Aorta (tissue), 5 donors: ENCODE data around the gene RASGRP1. TPM values are rescaled to one million over a fixed set of nuclear protein-coding genes. Genes with fewer than 3 reads are reported as not detected.

Experiments used
- ATAC-seq: fragments of 200-7000 bp; cut with Tn5 transposase; one replicate; pipeline ENCODE4 v1.9.1; 2022; ENCODE audit warnings: moderate library complexity; ENCODE audit not compliant: low FRiP score
- DNase-seq, 2 donors: peaks; one replicate each; pipeline ENCODE4 v3.0.0-alpha.2; 2020
- H3K27ac ChIP-seq, 2 donors: one replicate each; pipeline ENCODE4 v1.5.1; 2013; ENCODE audit warnings: low read length in 2 of 2, mild to moderate bottlenecking in 2 of 2, moderate library complexity in 2 of 2, control low read depth in 1 of 2, inconsistent platforms in 1 of 2, low read depth in 1 of 2
- H3K27me3 ChIP-seq, 2 donors: one replicate each; pipeline ENCODE4 v1.6.1; 2013; ENCODE audit warnings: control low read depth in 1 of 2, low read length in 1 of 2, mild to moderate bottlenecking in 1 of 2, moderate library complexity in 1 of 2; ENCODE audit not compliant: insufficient read depth in 2 of 2, control insufficient read depth in 1 of 2
- H3K36me3 ChIP-seq, 2 donors: one replicate each; pipeline ENCODE4 v1.6.1; 2013; ENCODE audit warnings: control low read depth in 1 of 2, low read length in 1 of 2, mild to moderate bottlenecking in 1 of 2; ENCODE audit not compliant: insufficient read depth in 2 of 2, control insufficient read depth in 1 of 2
- H3K4me1 ChIP-seq, 2 donors: one replicate each; pipeline ENCODE4 v1.6.1; 2013; ENCODE audit warnings: low read length in 2 of 2, control low read depth in 1 of 2, mild to moderate bottlenecking in 1 of 2, moderate library complexity in 1 of 2; ENCODE audit not compliant: insufficient read depth in 2 of 2, control insufficient read depth in 1 of 2
- H3K4me3 ChIP-seq, 2 donors: one replicate each; pipeline ENCODE4 v1.5.1; 2013; ENCODE audit warnings: low read length in 2 of 2, control low read depth in 1 of 2, mild to moderate bottlenecking in 1 of 2
- H3K9me3 ChIP-seq: one replicate; pipeline ENCODE4 v1.6.1; 2013; ENCODE audit warnings: mild to moderate bottlenecking, low read length; ENCODE audit not compliant: control insufficient read depth
- WGBS, 2 donors: extraction: QIAGEN DNeasy Blood & Tissue Kit; methylation state at CpG; one replicate each; pipeline ENCODE4 v1.1.7; 2013; 5-methylcytosine and 5-hydroxymethylcytosine counted together
- intact Hi-C, 2 donors: fragments of 100-400 bp; cut with DNase I; formaldehyde crosslinking; loops; one replicate each; pipeline versions ENCODE4 v1.14.2 to v1.15.0; 2022
- polyA plus RNA-seq, 2 donors: library from polyadenylated mRNA; stranded (reverse); fragments of 200-250 nt; gene quantifications; one replicate each; pipeline ENCODE4 v1.2.3, GENCODE V29; 2013
- total RNA-seq, 2 donors: library from RNA; stranded (reverse); fragmentation: NEBNext Ultra II Directional; extraction: Animal tissue kit (Norgen Biotek cat#: 25700); gene quantifications; one replicate each; pipeline ENCODE4 v1.2.1, GENCODE V29; 2021
- donor health status: healthy with polysubstance abuse.
- donor health status: Bipolar disorder and iron deficiency.
- donor health status: DM: no; HTN: no; CAD: no.
- donor health status: DM: no; HTN: no; CAD: no.
- donor health status: DM: yes; HTN: yes; CAD: no.

Gene RASGRP1
- total and polyA plus RNA-seq, 4 donors, result 0.50 to 3.1 (median 1.5) TPM; not detected in 1

DNA sequence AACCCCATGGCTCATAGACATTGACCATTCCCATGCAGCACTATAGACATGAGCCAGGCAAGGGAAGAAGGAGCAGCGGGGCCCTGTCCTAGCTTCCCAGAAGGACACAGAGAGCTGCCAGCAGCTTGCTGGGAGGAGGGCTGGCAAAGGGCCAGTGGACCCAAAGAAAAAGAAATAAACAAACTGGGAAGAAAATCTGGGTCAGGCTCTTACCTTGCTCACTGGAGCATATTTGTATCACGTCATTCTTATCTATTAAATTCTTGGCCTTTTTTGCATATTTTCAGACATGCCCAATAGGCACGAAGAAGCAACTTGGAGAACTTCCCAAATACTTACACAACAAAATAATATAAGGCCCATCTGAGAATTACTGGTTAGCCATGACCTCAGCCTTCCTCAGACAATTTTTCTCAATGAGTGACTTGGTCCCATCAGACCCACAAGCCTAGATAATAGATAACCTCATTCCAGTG lies 28.4 kb downstream of the RASGRP1 start:
- WGBS, 2 donors, result 12 to 13% methylated on average over 3 of the region's 3 CpGs
- no peak overlapping the region for H3K4me3 ChIP-seq
- no peaks in the 10 kb centered on the region for H3K36me3 ChIP-seq
- intact Hi-C loops, result no loop called here
- no peaks in the 10 kb centered on the region for H3K27me3 ChIP-seq
- H3K9me3 ChIP-seq, result no peaks in the 10 kb centered on the region
- H3K27ac ChIP-seq, result no peak overlapping the region
- DNase-seq (peak; percentile 54 to 80), ATAC-seq (peak; percentile 67)
- H3K4me1 ChIP-seq, result peaks cover 0 to 1% of the 10 kb centered on the region in 2 donors

- 65 to 74% methylated on average over 8 of the region's 8 CpGs for WGBS, 2 donors
- intact Hi-C loops, result no loop called here
These were observed 29.0 kb downstream of the RASGRP1 start for GRCh38 chr15:38535491-38536200.

GRCh38 chr15:38534691-38535090 lies 29.9 kb downstream of the RASGRP1 start:
- ATAC-seq (no peak), DNase-seq (no peak)
- intact Hi-C loops, result no loop called here
- 92 to 93% methylated on average over 3 of the region's 3 CpGs for WGBS, 2 donors
- H3K27ac ChIP-seq, result no peak overlapping the region
- no peaks in the 10 kb centered on the region for H3K9me3 ChIP-seq
- H3K36me3 ChIP-seq, result no peaks in the 10 kb centered on the region
- H3K4me1 ChIP-seq, result peaks cover 0 to 1% of the 10 kb centered on the region in 2 donors
- H3K4me3 ChIP-seq, result no peak overlapping the region
- no peaks in the 10 kb centered on the region for H3K27me3 ChIP-seq

More at GRCh38 chr15:38535491-38536200, 29.0 kb downstream of the RASGRP1 start:
- Histone ChIP-seq H3K9me3 (no peaks in the 10 kb centered on the region), H3K4me1 (peaks cover 0 to 1% of the 10 kb centered on the region in 2 donors), H3K27ac (no peak overlapping the region), H3K36me3 (no peaks in the 10 kb centered on the region), H3K27me3 (no peaks in the 10 kb centered on the region), H3K4me3 (no peak overlapping the region)
- ATAC-seq (peak; percentile 75), DNase-seq (no peak)

DNA sequence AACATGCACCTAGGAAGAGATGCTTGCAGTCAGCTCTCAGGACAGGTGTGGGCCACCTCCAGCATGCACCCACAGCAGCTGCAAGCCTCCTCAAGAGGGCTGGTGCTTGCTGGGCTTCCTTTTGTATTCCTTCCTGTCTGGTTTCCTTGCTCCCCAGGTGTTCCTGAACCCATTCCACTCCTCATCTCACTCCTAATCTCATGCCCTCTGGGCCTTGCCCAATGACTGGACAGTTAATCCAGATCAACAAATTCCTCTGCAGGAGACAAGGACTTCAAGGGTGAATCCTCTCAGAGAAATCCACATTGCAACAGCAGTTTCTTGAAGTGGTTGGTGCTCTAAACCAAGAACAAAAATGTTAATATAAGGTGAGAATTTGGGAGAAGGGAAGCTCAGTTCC lies 30.7 kb downstream of the RASGRP1 start:
- H3K27me3 ChIP-seq, result no peaks in the 10 kb centered on the region
- no peaks in the 10 kb centered on the region for H3K9me3 ChIP-seq
- peaks cover 0 to 1% of the 10 kb centered on the region in 2 donors for H3K4me1 ChIP-seq
- H3K36me3 ChIP-seq, result no peaks in the 10 kb centered on the region
- no peak overlapping the region for H3K4me3 ChIP-seq
- DNase-seq, result no peak
- intact Hi-C loops, result no loop called here
- no peak overlapping the region for H3K27ac ChIP-seq
- no peak for ATAC-seq

GRCh38 chr15:38533416-38533915 lies 31.1 kb downstream of the RASGRP1 start:
- WGBS, 2 donors, result 93% methylated on average over 6 of the region's 6 CpGs
- H3K4me3 ChIP-seq, result no peak overlapping the region
- no peaks in the 10 kb centered on the region for H3K9me3 ChIP-seq
- intact Hi-C loops, result no loop called here
- peaks cover 0 to 1% of the 10 kb centered on the region in 2 donors for H3K4me1 ChIP-seq
- DNase-seq (no peak), ATAC-seq (no peak)
- no peak overlapping the region for H3K27ac ChIP-seq
- H3K27me3 ChIP-seq, result no peaks in the 10 kb centered on the region
- no peaks in the 10 kb centered on the region for H3K36me3 ChIP-seq

DNA sequence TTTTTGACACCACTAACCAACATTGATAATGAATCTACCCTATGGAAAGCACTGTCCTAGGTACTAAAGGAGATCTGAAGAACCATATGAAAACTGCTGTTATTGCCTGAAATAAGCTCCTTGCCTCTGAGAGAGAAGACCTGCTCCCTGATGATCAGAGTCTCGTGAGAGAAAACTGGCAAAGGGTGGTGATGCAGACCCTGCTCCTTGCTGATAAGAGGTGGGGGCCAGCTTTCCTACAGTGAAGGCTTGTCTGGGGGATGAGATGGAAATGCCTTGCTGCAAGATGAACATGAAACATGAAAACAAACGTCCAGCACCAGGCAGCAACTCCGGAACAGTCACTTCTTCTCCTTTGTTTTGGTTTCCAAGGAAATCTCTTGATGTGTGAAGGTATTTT lies 31.9 kb downstream of the RASGRP1 start:
- intact Hi-C loops, result no loop called here
- H3K36me3 ChIP-seq, result no peaks in the 10 kb centered on the region
- DNase-seq, result no peak
- H3K27me3 ChIP-seq, result no peaks in the 10 kb centered on the region
- 87 to 88% methylated on average over 3 of the region's 3 CpGs for WGBS, 2 donors
- H3K9me3 ChIP-seq, result no peaks in the 10 kb centered on the region
- ATAC-seq, result no peak
- no peak overlapping the region for H3K4me3 ChIP-seq
- H3K4me1 ChIP-seq, result peaks cover 0 to 1% of the 10 kb centered on the region in 2 donors
- H3K27ac ChIP-seq, result no peak overlapping the region

DNA sequence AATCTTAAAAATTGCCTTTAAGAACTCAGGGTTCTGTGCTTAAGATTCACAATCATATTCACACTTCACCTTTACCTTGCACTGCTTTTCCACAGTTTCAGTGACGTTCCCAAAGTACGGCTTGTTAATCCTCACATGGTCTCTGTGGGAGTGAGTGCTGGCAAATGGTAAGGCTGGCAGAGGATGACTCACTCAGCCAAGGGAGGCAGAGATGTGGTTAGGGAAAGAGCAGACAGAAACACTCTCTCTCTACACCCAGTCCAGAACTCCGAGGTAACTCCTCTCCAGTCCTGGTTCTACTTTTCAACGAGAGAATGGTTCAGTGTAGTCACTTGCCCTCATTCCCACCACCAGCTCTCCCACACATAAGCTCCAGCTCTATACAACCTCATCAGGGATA lies 33.1 kb downstream of the RASGRP1 start:
- DNase-seq (no peak), ATAC-seq (no peak)
- WGBS, 2 donors, result 46 to 57% methylated on average over 4 of the region's 4 CpGs
- Histone ChIP-seq H3K36me3 (no peaks in the 10 kb centered on the region), H3K27me3 (no peaks in the 10 kb centered on the region), H3K27ac (no peak overlapping the region), H3K4me1 (peaks cover 0 to 1% of the 10 kb centered on the region in 2 donors), H3K4me3 (no peak overlapping the region), H3K9me3 (no peaks in the 10 kb centered on the region)
- intact Hi-C loops, result no loop called here

GRCh38 chr15:38530113-38530512 lies 34.5 kb downstream of the RASGRP1 start:
- Histone ChIP-seq H3K4me1 (peaks cover 0 to 1% of the 10 kb centered on the region in 2 donors), H3K9me3 (no peaks in the 10 kb centered on the region), H3K27ac (no peak overlapping the region), H3K27me3 (no peaks in the 10 kb centered on the region), H3K36me3 (no peaks in the 10 kb centered on the region), H3K4me3 (no peak overlapping the region)
- intact Hi-C loops, result no loop called here
- ATAC-seq (no peak), DNase-seq (no peak)
- 63 to 75% methylated on average over 1 of the region's 1 CpG for WGBS, 2 donors

DNA sequence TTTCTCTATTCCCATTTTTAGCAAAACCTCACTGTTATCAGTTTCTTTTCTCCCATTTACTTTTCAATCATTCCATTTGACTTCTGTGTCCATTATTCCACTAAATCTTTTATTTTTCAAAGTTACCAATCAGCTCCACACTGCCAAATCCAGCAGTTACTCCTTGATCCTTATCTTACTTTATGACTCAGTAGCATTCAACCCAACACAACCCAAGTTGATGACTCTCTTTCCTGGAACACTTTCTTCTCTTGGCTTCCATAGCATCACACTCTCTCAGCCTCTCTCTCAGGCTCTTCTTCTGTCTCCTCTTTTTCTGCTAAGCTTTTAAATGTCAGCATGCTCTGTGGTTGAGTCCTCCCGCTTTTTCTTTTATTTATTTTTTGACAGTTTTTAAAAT lies 36.3 kb downstream of the RASGRP1 start:
- H3K4me1 ChIP-seq, result peaks cover 0 to 1% of the 10 kb centered on the region in 2 donors
- DNase-seq (no peak), ATAC-seq (peak; percentile 46)
- H3K27ac ChIP-seq, result no peak overlapping the region
- no peaks in the 10 kb centered on the region for H3K27me3 ChIP-seq
- no peaks in the 10 kb centered on the region for H3K36me3 ChIP-seq
- intact Hi-C loops, result no loop called here
- H3K4me3 ChIP-seq, result no peak overlapping the region
- 86 to 87% methylated on average over 1 of the region's 1 CpG for WGBS, 2 donors
- no peaks in the 10 kb centered on the region for H3K9me3 ChIP-seq
